Keratinocyte (primary cell): Measurements from ENCODE around the gene OLFML2B. TPM values are rescaled to one million over a fixed set of nuclear protein-coding genes. Genes with fewer than 3 reads are reported as not detected.

ENCODE experiments used
- DNase-seq: peaks from one replicate; pipeline ENCODE4 v3.0.0-alpha.2; 2011; ENCODE audit warnings: low read depth, missing footprints, low spot score
- FAIRE-seq: peaks from 2 replicates; lab custom pipeline; 2011; peaks lifted over from hg19 to GRCh38; lab: Jason Lieb, UNC
- H2AFZ ChIP-seq: 2 replicates; pipeline ENCODE4 v1.6.0; 2012; ENCODE audit warnings: low read length, control low read depth, inconsistent platforms; ENCODE audit not compliant: control insufficient read depth
- H3K27ac ChIP-seq: 2 replicates; pipeline ENCODE4 v1.5.1; 2011; ENCODE audit warnings: low read length; ENCODE audit not compliant: control insufficient read depth, insufficient read depth
- H3K27me3 ChIP-seq: 3 replicates; pipeline ENCODE4 v1.6.0; 2011; ENCODE audit warnings: low read length; ENCODE audit not compliant: control insufficient read depth, insufficient read depth; ENCODE audit errors: extremely low read depth
- H3K36me3 ChIP-seq, 2 experiments: 2 replicates in 1 of 2; 3 replicates in 1 of 2; pipeline ENCODE4 v1.5.1; 2011; ENCODE audit warnings: low read length in 2 of 2, mild to moderate bottlenecking in 1 of 2; ENCODE audit not compliant: control insufficient read depth in 2 of 2, insufficient read depth in 2 of 2; ENCODE audit errors: extremely low read depth in 1 of 2
- H3K4me1 ChIP-seq: 3 replicates; pipeline ENCODE4 v1.5.1; 2011; ENCODE audit warnings: low read length; ENCODE audit not compliant: control insufficient read depth, insufficient read depth; ENCODE audit errors: extremely low read depth
- H3K4me2 ChIP-seq: 3 replicates; pipeline ENCODE4 v1.6.0; 2011; ENCODE audit warnings: low read depth, low read length; ENCODE audit not compliant: control insufficient read depth, insufficient read depth; ENCODE audit errors: extremely low read depth
- H3K4me3 ChIP-seq, 3 experiments: fragments of 200-600 bp in 1 of 3; sonication (generic) in 1 of 3; 2 replicates in 2 of 3; 3 replicates in 1 of 3; pipeline ENCODE4 v1.5.1; 2011 to 2016; ENCODE audit warnings: low read length in 3 of 3, mild to moderate bottlenecking in 3 of 3, control low read depth in 2 of 3, inconsistent platforms in 1 of 3, low read depth in 1 of 3, mixed read lengths in 1 of 3, mixed run types in 1 of 3, moderate library complexity in 1 of 3; ENCODE audit not compliant: control insufficient read depth in 2 of 3, insufficient read depth in 2 of 3; ENCODE audit errors: extremely low read depth in 1 of 3
- H3K79me2 ChIP-seq: 2 replicates; pipeline ENCODE4 v1.6.0; 2012; ENCODE audit warnings: low read length; ENCODE audit not compliant: control insufficient read depth, insufficient read depth
- H3K9ac ChIP-seq: 3 replicates; pipeline ENCODE4 v1.6.0; 2011; ENCODE audit warnings: low read length; ENCODE audit not compliant: control insufficient read depth, insufficient read depth; ENCODE audit errors: extremely low read depth
- H3K9me1 ChIP-seq: 3 replicates; pipeline ENCODE4 v1.6.0; 2011; ENCODE audit warnings: low read length; ENCODE audit not compliant: control insufficient read depth, insufficient read depth; ENCODE audit errors: extremely low read depth
- H3K9me3 ChIP-seq: 2 replicates; pipeline ENCODE4 v1.5.1; 2012; ENCODE audit warnings: low read depth, low read length; ENCODE audit not compliant: control insufficient read depth
- H4K20me1 ChIP-seq: 3 replicates; pipeline ENCODE4 v1.6.0; 2011; ENCODE audit warnings: low read length; ENCODE audit not compliant: control insufficient read depth, insufficient read depth; ENCODE audit errors: extremely low read depth
- EZH2 ChIP-seq: IDR thresholded peaks from one replicate; pipeline ENCODE4 v1.6.1; 2012; ENCODE audit warnings: inconsistent platforms, mild to moderate bottlenecking, low read length, moderate library complexity
- dilution Hi-C: fragments of 300-500 bp; cut with MboI; formaldehyde crosslinking; loops from one replicate; pipeline ENCODE4 v1.7.0; 2020; ENCODE audit warnings: low sequenced_read_pairs; ENCODE audit not compliant: extremely low pct_ligation_motif_present
- polyA plus RNA-seq, 5 experiments: library from polyadenylated mRNA; depleted of rRNA in 3 of 5; stranded (reverse) in 3 of 5; stranded (forward) in 1 of 5; unstranded in 1 of 5; fragments of >200 nt; gene quantifications; 1 replicate in 1 of 5; 2 replicates in 3 of 5; 3 replicates in 1 of 5; pipeline versions ENCODE4 v1.2.1 to v1.2.3, GENCODE V29; 2011 to 2012; ENCODE audit warnings: missing spikeins in 2 of 5, low read depth in 1 of 5, low replicate concordance in 1 of 5
- TF ChIP-seq, protein P1 (sequence below), 3 experiments: IDR thresholded peaks in 1 of 3; conservative IDR thresholded peaks in 1 of 3; optimal IDR thresholded peaks in 1 of 3; 2 replicates in 2 of 3; 3 replicates in 1 of 3; pipeline versions ENCODE3 to v1.5.1; 2011; ENCODE audit warnings: low read length in 3 of 3, mild to moderate bottlenecking in 3 of 3, moderate library complexity in 2 of 3, control low read depth in 1 of 3, inconsistent platforms in 1 of 3; ENCODE audit not compliant: insufficient read depth in 2 of 3; ENCODE audit errors: extremely low read depth in 1 of 3

Gene OLFML2B
- polyA plus RNA-seq, 1 donor (not counting 4 experiments of a cell fraction or from before 2014, with no cell fraction given), result not detected

- FAIRE-seq, result no peak
These were observed 36.4 kb downstream of the OLFML2B start for GRCh38 chr1:161987303-161987702.

DNA sequence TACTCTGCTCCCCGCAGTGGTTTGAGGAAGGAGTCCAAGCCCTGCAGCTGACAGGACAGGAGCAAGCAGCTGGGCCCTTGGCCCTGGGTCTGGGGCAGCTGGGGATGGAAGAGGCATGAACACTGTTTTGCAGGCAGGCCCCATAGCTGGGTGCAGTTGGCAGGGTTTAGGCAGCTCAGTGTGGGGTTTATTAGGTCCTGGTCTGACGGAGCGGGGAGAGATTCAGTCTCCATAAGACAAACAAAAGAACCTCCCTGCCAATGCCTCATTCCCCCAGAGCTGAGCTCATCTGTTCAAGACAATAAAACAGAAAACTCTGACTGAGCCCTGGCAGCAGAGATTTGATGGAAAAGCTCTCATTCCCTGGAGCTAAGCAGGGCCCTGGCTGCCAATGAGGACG is 37.3 kb downstream of the OLFML2B start:
- no peak overlapping the region for H3K27ac ChIP-seq
- DNase-seq (no peak), FAIRE-seq (no peak)
- peaks cover 19% of the 10 kb centered on the region for H3K27me3 ChIP-seq
- no peak overlapping the region for H3K4me2 ChIP-seq
- no peaks in the 10 kb centered on the region for H3K9me3 ChIP-seq
- H4K20me1 ChIP-seq, result no peaks in the 10 kb centered on the region
- no peak for TF ChIP-seq EZH2
- no peak overlapping the region for H3K4me3 ChIP-seq
- H3K9me1 ChIP-seq, result no peaks in the 10 kb centered on the region
- no peaks in the 10 kb centered on the region for H3K36me3 ChIP-seq
- H3K4me1 ChIP-seq, result no peaks in the 10 kb centered on the region
- H3K79me2 ChIP-seq, result no peaks in the 10 kb centered on the region
- H2AFZ ChIP-seq, result no peak overlapping the region
- dilution Hi-C loops, result no loop called here
- H3K9ac ChIP-seq, result no peak overlapping the region

More at GRCh38 chr1:161987303-161987702, 36.4 kb downstream of the OLFML2B start:
- Histone ChIP-seq H3K9me3 (no peaks in the 10 kb centered on the region), H3K4me2 (no peak overlapping the region), H3K36me3 (no peaks in the 10 kb centered on the region), H3K27ac (no peak overlapping the region), H2AFZ (no peak overlapping the region), H3K9ac (no peak overlapping the region), H3K4me3 (no peak overlapping the region), H3K79me2 (no peaks in the 10 kb centered on the region), H3K27me3 (peaks cover 13% of the 10 kb centered on the region), H3K9me1 (no peaks in the 10 kb centered on the region), H4K20me1 (no peaks in the 10 kb centered on the region), H3K4me1 (no peaks in the 10 kb centered on the region)
- dilution Hi-C loops, result no loop called here
- no peak for DNase-seq
- TF ChIP-seq, protein P1, sequence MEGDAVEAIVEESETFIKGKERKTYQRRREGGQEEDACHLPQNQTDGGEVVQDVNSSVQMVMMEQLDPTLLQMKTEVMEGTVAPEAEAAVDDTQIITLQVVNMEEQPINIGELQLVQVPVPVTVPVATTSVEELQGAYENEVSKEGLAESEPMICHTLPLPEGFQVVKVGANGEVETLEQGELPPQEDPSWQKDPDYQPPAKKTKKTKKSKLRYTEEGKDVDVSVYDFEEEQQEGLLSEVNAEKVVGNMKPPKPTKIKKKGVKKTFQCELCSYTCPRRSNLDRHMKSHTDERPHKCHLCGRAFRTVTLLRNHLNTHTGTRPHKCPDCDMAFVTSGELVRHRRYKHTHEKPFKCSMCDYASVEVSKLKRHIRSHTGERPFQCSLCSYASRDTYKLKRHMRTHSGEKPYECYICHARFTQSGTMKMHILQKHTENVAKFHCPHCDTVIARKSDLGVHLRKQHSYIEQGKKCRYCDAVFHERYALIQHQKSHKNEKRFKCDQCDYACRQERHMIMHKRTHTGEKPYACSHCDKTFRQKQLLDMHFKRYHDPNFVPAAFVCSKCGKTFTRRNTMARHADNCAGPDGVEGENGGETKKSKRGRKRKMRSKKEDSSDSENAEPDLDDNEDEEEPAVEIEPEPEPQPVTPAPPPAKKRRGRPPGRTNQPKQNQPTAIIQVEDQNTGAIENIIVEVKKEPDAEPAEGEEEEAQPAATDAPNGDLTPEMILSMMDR (optimal IDR thresholded peaks at IDR 0.05 in 1 of 3, IDR thresholded peaks at IDR 0.05 in 1 of 3, conservative IDR thresholded peaks at IDR 0.05 in 1 of 3; ENCODE audit: extremely low read depth in 1 of 3, insufficient read depth in 2 of 3, low read length in 3 of 3), result no peak
- TF ChIP-seq EZH2, result no peak

DNA sequence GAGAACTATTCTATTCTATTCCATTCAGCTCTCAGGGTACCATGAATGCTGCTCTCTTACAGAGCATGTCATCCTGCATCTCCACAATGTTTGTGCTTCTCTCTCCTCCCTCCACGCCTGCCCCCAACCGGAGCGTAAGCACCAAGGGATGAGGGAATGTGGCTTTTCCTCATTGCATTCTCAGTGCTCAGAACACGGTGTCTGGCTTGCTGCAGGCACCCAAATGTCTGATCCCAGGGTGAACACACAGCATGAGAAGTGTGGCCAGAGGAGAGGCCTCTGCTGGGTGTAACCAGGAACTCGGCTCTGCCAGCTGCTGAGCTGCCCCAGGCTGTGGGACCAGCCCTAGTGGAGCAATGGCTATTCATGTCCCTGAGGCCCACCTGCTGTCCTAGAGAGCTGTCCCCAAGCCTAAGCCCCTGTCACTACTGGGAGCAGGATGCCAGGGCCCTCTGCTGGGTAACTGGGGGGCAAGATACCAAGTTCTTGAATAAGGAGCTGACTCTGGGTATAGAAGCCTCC is 38.3 kb downstream of the OLFML2B start:
- H3K79me2 ChIP-seq, result no peaks in the 10 kb centered on the region
- H4K20me1 ChIP-seq, result peaks cover 2% of the 10 kb centered on the region
- H3K4me2 ChIP-seq, result no peak overlapping the region
- no peaks in the 10 kb centered on the region for H3K36me3 ChIP-seq
- no peak overlapping the region for H2AFZ ChIP-seq
- no peak overlapping the region for H3K9ac ChIP-seq
- dilution Hi-C loops, result no loop called here
- H3K4me1 ChIP-seq, result no peaks in the 10 kb centered on the region
- no peak for DNase-seq
- no peak overlapping the region for H3K4me3 ChIP-seq
- FAIRE-seq, result no peak
- TF ChIP-seq, protein P1 (optimal IDR thresholded peaks at IDR 0.05 in 1 of 3, IDR thresholded peaks at IDR 0.05 in 1 of 3, conservative IDR thresholded peaks at IDR 0.05 in 1 of 3; ENCODE audit: extremely low read depth in 1 of 3, insufficient read depth in 2 of 3, low read length in 3 of 3), result no peak
- no peak overlapping the region for H3K27ac ChIP-seq
- H3K9me3 ChIP-seq, result no peaks in the 10 kb centered on the region
- peaks cover 27% of the 10 kb centered on the region for H3K27me3 ChIP-seq
- no peaks in the 10 kb centered on the region for H3K9me1 ChIP-seq
